OCI-LY7 (cell line): Measurements from ENCODE around the gene FOXO6.

ENCODE experiments used
- EZH2phosphoT487 ChIP-seq: fragments of 200-600 bp; sonication (generic); IDR thresholded peaks from 2 replicates; pipeline ENCODE4 v1.6.1; 2018; ENCODE audit warnings: low read depth, borderline replicate concordance, mild to moderate bottlenecking, mixed run types, antibody characterized with exemption, low read length, moderate library complexity, mixed read lengths
- TF ChIP-seq, protein P1 (sequence below): fragments of 200-600 bp; sonication (generic); conservative IDR thresholded peaks from 2 replicates; pipeline ENCODE4 v1.5.1; 2014; ENCODE audit warnings: mild to moderate bottlenecking, antibody characterized with exemption, low read length, moderate library complexity, mixed read lengths

DNA sequence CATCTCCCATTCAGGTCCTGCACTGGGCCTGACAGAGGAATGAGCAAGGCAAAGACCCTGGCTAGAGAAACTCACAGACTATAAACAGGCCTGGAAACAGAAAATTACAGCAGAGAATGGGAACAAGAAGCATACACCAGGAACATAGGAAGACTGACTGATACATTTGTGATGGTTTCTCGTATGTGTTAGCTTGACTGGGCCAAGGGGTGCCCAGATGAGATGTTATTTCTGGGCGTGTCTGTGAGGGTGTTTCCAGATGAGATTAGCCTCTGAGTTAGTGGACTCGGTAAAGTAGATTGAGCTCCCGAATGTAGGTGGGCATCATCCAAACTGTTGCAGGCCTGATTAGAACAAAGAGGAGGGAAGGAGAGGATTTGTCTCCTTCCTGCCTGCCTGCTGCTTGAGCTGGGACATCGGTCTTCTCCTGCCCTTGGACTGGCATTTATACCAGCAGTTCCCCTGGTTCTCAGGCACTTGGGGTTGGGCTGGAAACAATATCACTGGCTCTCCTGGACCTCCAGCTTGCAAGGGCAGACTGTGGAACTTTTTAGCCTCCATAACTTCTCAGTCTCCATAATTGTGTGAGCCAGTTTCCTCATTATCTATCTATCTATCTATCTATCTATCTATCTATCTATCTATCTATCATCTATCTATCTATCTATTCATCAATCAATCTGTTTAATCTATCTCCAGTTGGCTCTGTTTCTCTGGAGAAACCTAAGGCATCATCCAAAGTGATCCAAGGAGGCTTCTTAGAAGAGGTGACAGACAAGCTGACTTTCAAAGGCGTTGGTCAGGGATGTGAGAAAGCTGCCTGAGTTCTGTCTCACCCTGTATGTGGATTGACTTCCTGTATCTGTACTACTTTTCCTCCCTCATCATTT lies 9.7 kb upstream of the FOXO6 start:
- TF ChIP-seq, protein P1, sequence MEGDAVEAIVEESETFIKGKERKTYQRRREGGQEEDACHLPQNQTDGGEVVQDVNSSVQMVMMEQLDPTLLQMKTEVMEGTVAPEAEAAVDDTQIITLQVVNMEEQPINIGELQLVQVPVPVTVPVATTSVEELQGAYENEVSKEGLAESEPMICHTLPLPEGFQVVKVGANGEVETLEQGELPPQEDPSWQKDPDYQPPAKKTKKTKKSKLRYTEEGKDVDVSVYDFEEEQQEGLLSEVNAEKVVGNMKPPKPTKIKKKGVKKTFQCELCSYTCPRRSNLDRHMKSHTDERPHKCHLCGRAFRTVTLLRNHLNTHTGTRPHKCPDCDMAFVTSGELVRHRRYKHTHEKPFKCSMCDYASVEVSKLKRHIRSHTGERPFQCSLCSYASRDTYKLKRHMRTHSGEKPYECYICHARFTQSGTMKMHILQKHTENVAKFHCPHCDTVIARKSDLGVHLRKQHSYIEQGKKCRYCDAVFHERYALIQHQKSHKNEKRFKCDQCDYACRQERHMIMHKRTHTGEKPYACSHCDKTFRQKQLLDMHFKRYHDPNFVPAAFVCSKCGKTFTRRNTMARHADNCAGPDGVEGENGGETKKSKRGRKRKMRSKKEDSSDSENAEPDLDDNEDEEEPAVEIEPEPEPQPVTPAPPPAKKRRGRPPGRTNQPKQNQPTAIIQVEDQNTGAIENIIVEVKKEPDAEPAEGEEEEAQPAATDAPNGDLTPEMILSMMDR, result no peak
- TF ChIP-seq EZH2phosphoT487, result no peak
